Hepatocyte (in vitro differentiated cells): ENCODE data around the gene FLVCR1.

Experiments
- CTCF ChIP-seq: fragments of 200-600 bp; sonication (generic); IDR thresholded peaks from 2 replicates; pipeline ENCODE4 v1.5.1; 2016; ENCODE audit warnings: antibody characterized with exemption, mild to moderate bottlenecking; ENCODE audit not compliant: poor library complexity
- EZH2 ChIP-seq: fragments of 200-600 bp; sonication (generic); IDR thresholded peaks from 2 replicates; pipeline ENCODE4 v1.6.1; 2016; ENCODE audit warnings: antibody characterized with exemption, mild to moderate bottlenecking, borderline replicate concordance

DNA sequence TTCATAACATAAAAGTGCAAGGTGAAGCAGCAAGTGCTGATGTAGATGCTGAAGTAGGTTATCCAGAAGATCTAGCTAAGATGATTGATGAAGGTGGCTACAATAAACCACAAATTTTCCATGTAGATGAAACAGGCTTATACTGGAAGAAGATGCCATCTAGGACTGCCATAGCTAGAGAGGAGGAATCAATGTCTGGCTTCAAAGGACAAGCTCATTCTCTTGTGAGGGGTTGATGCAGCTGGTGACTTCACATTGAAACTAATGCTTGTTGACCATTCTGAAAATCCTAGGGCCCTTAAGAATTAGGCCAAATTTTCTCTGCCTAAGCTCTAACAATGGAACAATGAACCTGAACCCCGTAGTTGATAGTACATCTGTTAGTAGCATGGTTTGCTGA, 34.0 kb downstream of the FLVCR1 start:
- TF ChIP-seq CTCF (no peak), EZH2 (no peak)
